Activated T-helper 9 cell treated with anti-CD3 and anti-CD28 coated beads, Interleukin-2, amount 50 U/mL, for 16 hours (primary cell): ENCODE data around the gene THRAP3.

ENCODE experiments used
- DNase-seq: peaks from one replicate; pipeline ENCODE4 v3.0.0-alpha.2; 2020; ENCODE audit warnings: low read depth

The THRAP3 gene

GRCh38 chr1:36352910-36353878 is 129.0 kb downstream of the THRAP3 start:
- DNase-seq: no peak

GRCh38 chr1:36354486-36354885 is 130.2 kb downstream of the THRAP3 start:
- no peak for DNase-seq
